Stomach (tissue), 4 donors: Measurements from ENCODE around the gene FUZ.

Experiments used
- EP300 ChIP-seq: sonication (generic); formaldehyde crosslinking; IDR thresholded peaks from one replicate; pipeline ENCODE4 v1.6.1; 2017; ENCODE audit warnings: antibody characterized with exemption
- POLR2A ChIP-seq, 4 donors: fragments of 450-650 bp; IDR thresholded peaks; one replicate each; pipeline ENCODE4 v1.6.1; 2016; ENCODE audit warnings: antibody characterized with exemption in 4 of 4, control low read depth in 2 of 4, mild to moderate bottlenecking in 1 of 4, moderate library complexity in 1 of 4
- POLR2AphosphoS5 ChIP-seq, 3 donors: sonication (generic); formaldehyde crosslinking; IDR thresholded peaks; one replicate each; pipeline ENCODE4 v1.6.1; 2016; ENCODE audit warnings: antibody characterized with exemption in 3 of 3
- TF ChIP-seq, protein P1 (sequence below), 7 experiments: fragments of 450-650 bp in 4 of 7; fragments of 200-600 bp in 3 of 7; sonication (generic) in 3 of 7; IDR thresholded peaks; one replicate each; pipeline ENCODE4 v1.5.1; 2016 to 2019; ENCODE audit warnings: antibody characterized with exemption in 7 of 7, control low read depth in 2 of 7, mild to moderate bottlenecking in 1 of 7

DNA sequence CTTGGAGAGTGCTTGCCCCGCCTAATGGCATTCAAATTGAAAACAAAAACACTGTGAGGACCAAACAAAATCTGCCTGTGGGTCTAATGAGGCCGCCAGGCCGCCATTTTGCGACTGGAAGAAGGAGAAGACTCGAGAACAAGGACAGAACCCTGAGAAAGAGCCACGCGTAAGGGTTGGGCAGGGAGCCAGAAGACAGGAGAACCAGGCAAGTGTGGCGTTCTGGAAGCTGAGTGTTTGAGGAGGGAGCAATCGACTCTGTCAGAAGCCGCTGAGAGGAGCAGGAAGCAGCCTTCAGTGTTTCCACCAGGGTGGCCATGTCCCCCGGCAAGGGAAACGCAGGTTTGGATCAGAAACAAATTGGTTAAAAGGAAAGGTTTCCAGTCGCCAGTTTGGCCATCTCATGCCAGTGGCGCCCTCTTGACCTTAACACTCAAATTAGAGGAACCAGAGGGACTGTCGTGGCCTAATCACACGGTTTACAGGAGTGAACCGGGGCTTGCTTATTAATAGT is 27.7 kb upstream of the FUZ start:
- TF ChIP-seq, protein P1, sequence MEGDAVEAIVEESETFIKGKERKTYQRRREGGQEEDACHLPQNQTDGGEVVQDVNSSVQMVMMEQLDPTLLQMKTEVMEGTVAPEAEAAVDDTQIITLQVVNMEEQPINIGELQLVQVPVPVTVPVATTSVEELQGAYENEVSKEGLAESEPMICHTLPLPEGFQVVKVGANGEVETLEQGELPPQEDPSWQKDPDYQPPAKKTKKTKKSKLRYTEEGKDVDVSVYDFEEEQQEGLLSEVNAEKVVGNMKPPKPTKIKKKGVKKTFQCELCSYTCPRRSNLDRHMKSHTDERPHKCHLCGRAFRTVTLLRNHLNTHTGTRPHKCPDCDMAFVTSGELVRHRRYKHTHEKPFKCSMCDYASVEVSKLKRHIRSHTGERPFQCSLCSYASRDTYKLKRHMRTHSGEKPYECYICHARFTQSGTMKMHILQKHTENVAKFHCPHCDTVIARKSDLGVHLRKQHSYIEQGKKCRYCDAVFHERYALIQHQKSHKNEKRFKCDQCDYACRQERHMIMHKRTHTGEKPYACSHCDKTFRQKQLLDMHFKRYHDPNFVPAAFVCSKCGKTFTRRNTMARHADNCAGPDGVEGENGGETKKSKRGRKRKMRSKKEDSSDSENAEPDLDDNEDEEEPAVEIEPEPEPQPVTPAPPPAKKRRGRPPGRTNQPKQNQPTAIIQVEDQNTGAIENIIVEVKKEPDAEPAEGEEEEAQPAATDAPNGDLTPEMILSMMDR (IDR thresholded peaks at IDR 0.05), result no peak
- TF ChIP-seq EP300, result no peak
- TF ChIP-seq POLR2A (IDR thresholded peaks at IDR 0.05), result no peak
- TF ChIP-seq POLR2AphosphoS5 (IDR thresholded peaks at IDR 0.05), result no peak
